Natural killer cell (primary cell): ENCODE measurements around the gene ZMIZ2. TPM values are rescaled to one million over a fixed set of nuclear protein-coding genes. Genes with fewer than 3 reads are reported as not detected.

Source experiments
- ATAC-seq, 3 donors: fragments of 150-1000 bp in 2 of 3; fragments of 200-7000 bp in 1 of 3; cut with Tn5 transposase; 1 replicate in 1 of 3; 2 replicates in 2 of 3; pipeline ENCODE4 v1.10.0; 2021; ENCODE audit warnings: mild to moderate bottlenecking in 2 of 3, moderate library complexity in 2 of 3
- DNase-seq, 2 donors: peaks; one replicate each; pipeline versions ENCODE4 v3.0.0 to v3.0.0-alpha.2; 2013 to 2021; ENCODE audit warnings: mixed read lengths in 1 of 2
- H3K27ac ChIP-seq: one replicate; pipeline ENCODE4 v1.5.1; 2013; ENCODE audit warnings: mild to moderate bottlenecking, low read length
- H3K27me3 ChIP-seq: one replicate; pipeline ENCODE4 v1.6.1; 2013; ENCODE audit warnings: low read length; ENCODE audit not compliant: control insufficient read depth, insufficient read depth
- H3K36me3 ChIP-seq: one replicate; pipeline ENCODE4 v1.6.1; 2013; ENCODE audit warnings: low read length; ENCODE audit not compliant: control insufficient read depth, insufficient read depth
- H3K4me1 ChIP-seq: one replicate; pipeline ENCODE4 v1.6.1; 2013; ENCODE audit warnings: low read length; ENCODE audit not compliant: control insufficient read depth, insufficient read depth
- H3K4me3 ChIP-seq: one replicate; pipeline ENCODE4 v1.5.1; 2013; ENCODE audit warnings: low read length
- H3K9me3 ChIP-seq: one replicate; pipeline ENCODE4 v1.6.1; 2013; ENCODE audit warnings: low read length; ENCODE audit not compliant: control insufficient read depth, insufficient read depth
- H3K27ac Mint-ChIP-seq, 2 donors: one replicate each; pipeline ENCODE4 v1.8.0; 2022; ENCODE audit warnings: mild to moderate bottlenecking in 2 of 2, mixed read lengths in 2 of 2, moderate library complexity in 1 of 2
- H3K27me3 Mint-ChIP-seq, 2 donors: one replicate each; pipeline ENCODE4 v1.8.0; 2022; ENCODE audit warnings: low read depth in 2 of 2, mixed read lengths in 2 of 2
- H3K36me3 Mint-ChIP-seq: one replicate; pipeline ENCODE4 v1.8.0; 2022; ENCODE audit warnings: mixed read lengths
- H3K4me1 Mint-ChIP-seq, 2 donors: one replicate each; pipeline ENCODE4 v1.8.0; 2022; ENCODE audit warnings: mixed read lengths in 2 of 2
- H3K4me3 Mint-ChIP-seq: one replicate; pipeline ENCODE4 v1.8.0; 2022; ENCODE audit warnings: mild to moderate bottlenecking, moderate library complexity, mixed read lengths
- H3K9me3 Mint-ChIP-seq, 2 donors: one replicate each; pipeline ENCODE4 v1.8.0; 2022; ENCODE audit warnings: mixed read lengths in 2 of 2
- CTCF ChIP-seq: fragments of 200-600 bp; IDR thresholded peaks from one replicate; pipeline ENCODE4 v1.8.0; 2022; ENCODE audit warnings: antibody characterized with exemption
- WGBS: methylation state at CpG from one replicate; pipeline ENCODE4 v1.1.7; 2013; ENCODE audit warnings: missing lambda C conversion rate; ENCODE audit not compliant: insufficient coverage; 5-methylcytosine and 5-hydroxymethylcytosine counted together
- intact Hi-C: fragments of 100-400 bp; cut with micrococcal nuclease; formaldehyde crosslinking; loops from one replicate; pipeline ENCODE4 v1.14.2; 2022
- total RNA-seq, 4 donors: library from RNA; stranded (reverse); fragments of 120-200 nt in 1 of 4; gene quantifications; one replicate each; pipeline versions ENCODE4 v1.2.3 to v1.2.4, GENCODE V29; 2013 to 2022

ZMIZ2 gene
- total RNA-seq, 3 donors from 2014 or later (not counting 1 experiment from before 2014, with no cell fraction given): 152 to 170 (median 167) TPM

GRCh38 chr7:44775383-44776107 is 26.9 kb downstream of the ZMIZ2 start:
- H3K27ac Mint-ChIP-seq: no peak overlapping the region
- TF ChIP-seq CTCF: no peak

GRCh38 chr7:44776211-44776610 is 27.6 kb downstream of the ZMIZ2 start:
- Histone ChIP-seq H3K27ac (no peak overlapping the region), H3K27me3 (no peaks in the 10 kb centered on the region), H3K9me3 (no peaks in the 10 kb centered on the region), H3K4me3 (no peak overlapping the region), H3K4me1 (peaks cover 3% of the 10 kb centered on the region), H3K36me3 (no peaks in the 10 kb centered on the region)
- ATAC-seq (no peak), DNase-seq (no peak)
- WGBS: 95% methylated on average over 3 of the region's 3 CpGs
- TF ChIP-seq CTCF: no peak
- no peak overlapping the region for H3K4me3 Mint-ChIP-seq
- H3K36me3 Mint-ChIP-seq: no peaks in the 10 kb centered on the region
- H3K4me1 Mint-ChIP-seq: peaks cover 6 to 9% of the 10 kb centered on the region in 2 donors
- intact Hi-C loops: no loop called here
- H3K27me3 Mint-ChIP-seq: peaks cover 2 to 7% of the 10 kb centered on the region in 2 donors
- H3K27ac Mint-ChIP-seq: no peak overlapping the region
- H3K9me3 Mint-ChIP-seq: no peaks in the 10 kb centered on the region

More at GRCh38 chr7:44775383-44776107, 26.9 kb downstream of the ZMIZ2 start:
- Mint-ChIP-seq H3K4me1 (peaks cover 12 to 16% of the 10 kb centered on the region in 2 donors), H3K9me3 (no peaks in the 10 kb centered on the region), H3K4me3 (no peak overlapping the region), H3K27me3 (peaks cover 2 to 7% of the 10 kb centered on the region in 2 donors), H3K36me3 (no peaks in the 10 kb centered on the region)
- no peak overlapping the region for H3K4me3 ChIP-seq
- no peaks in the 10 kb centered on the region for H3K36me3 ChIP-seq
- H3K27me3 ChIP-seq: no peaks in the 10 kb centered on the region
- peaks cover 10% of the 10 kb centered on the region for H3K4me1 ChIP-seq
- ATAC-seq: no peak
- intact Hi-C loops: no loop called here
- no peak overlapping the region for H3K27ac ChIP-seq
- WGBS: 96% methylated on average over 6 of the region's 6 CpGs
- H3K9me3 ChIP-seq: no peaks in the 10 kb centered on the region
- DNase-seq: no peak

GRCh38 chr7:44782460-44782859 is 33.8 kb downstream of the ZMIZ2 start:
- Histone ChIP-seq H3K27me3 (no peaks in the 10 kb centered on the region), H3K27ac (no peak overlapping the region), H3K4me3 (no peak overlapping the region), H3K4me1 (no peaks in the 10 kb centered on the region), H3K36me3 (no peaks in the 10 kb centered on the region), H3K9me3 (peaks cover 15% of the 10 kb centered on the region)
- Mint-ChIP-seq H3K9me3 (peaks cover 4 to 5% of the 10 kb centered on the region in 2 donors), H3K4me1 (no peaks in the 10 kb centered on the region), H3K27me3 (no peaks in the 10 kb centered on the region), H3K27ac (no peak overlapping the region), H3K4me3 (no peak overlapping the region), H3K36me3 (peaks cover 8% of the 10 kb centered on the region)
- ATAC-seq (no peak), DNase-seq (no peak)
- TF ChIP-seq CTCF: no peak
- intact Hi-C loops: no loop called here
- WGBS: 94% methylated on average over 1 of the region's 1 CpG

DNA sequence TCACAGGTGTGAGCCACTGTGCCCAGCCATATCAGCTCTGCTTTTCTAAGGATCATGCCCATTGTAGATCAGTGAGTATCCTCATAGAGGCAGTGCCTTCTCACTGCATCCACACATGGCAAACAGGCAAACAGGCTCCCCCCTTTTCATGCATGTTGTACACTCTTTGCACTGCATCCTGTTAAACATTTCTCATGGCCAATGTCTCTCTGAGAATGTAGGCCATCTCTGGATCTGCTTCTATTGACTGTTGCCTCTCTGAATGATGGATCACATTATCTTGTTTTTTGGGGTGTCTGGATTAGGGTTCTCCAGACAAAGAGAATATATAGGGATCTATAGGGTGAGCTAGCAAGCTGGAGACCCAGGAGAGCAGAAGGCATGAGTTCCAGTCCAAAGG is 34.8 kb downstream of the ZMIZ2 start:
- Mint-ChIP-seq H3K9me3 (peaks cover 4 to 5% of the 10 kb centered on the region in 2 donors), H3K4me3 (no peak overlapping the region), H3K27me3 (no peaks in the 10 kb centered on the region), H3K36me3 (peaks cover 8% of the 10 kb centered on the region), H3K4me1 (no peaks in the 10 kb centered on the region), H3K27ac (no peak overlapping the region)
- H3K27ac ChIP-seq: no peak overlapping the region
- H3K27me3 ChIP-seq: no peaks in the 10 kb centered on the region
- H3K4me3 ChIP-seq: no peak overlapping the region
- no peaks in the 10 kb centered on the region for H3K4me1 ChIP-seq
- H3K36me3 ChIP-seq: no peaks in the 10 kb centered on the region
- DNase-seq (no peak), ATAC-seq (no peak)
- TF ChIP-seq CTCF: no peak
- intact Hi-C loops: no loop called here
- H3K9me3 ChIP-seq: peaks cover 15% of the 10 kb centered on the region
